GM18868 (cell line): Measurements from ENCODE around the gene MACROD2.
"Not testable (repeated sequence)": the region's sequence is repeated elsewhere in the genome, so short reads cannot be mapped to it uniquely, and the experiment has no call there.

Source experiments
- ATAC-seq: cut with Tn5 transposase; IDR thresholded peaks from one replicate; pipeline ENCODE4 v1.9.1; 2021; ENCODE audit warnings: mild to moderate bottlenecking, moderate library complexity; ENCODE audit not compliant: unreplicated experiment

MACROD2 gene

GRCh38 chr20:15345287-15345686 is 1350.0 kb downstream of the MACROD2 start:
- no peak for ATAC-seq

- ATAC-seq: no peak
Observed at GRCh38 chr20:15346657-15347280, 1351.5 kb downstream of the MACROD2 start.

- ATAC-seq: no peak
Observed at GRCh38 chr20:15359056-15359455, 1363.7 kb downstream of the MACROD2 start.

DNA sequence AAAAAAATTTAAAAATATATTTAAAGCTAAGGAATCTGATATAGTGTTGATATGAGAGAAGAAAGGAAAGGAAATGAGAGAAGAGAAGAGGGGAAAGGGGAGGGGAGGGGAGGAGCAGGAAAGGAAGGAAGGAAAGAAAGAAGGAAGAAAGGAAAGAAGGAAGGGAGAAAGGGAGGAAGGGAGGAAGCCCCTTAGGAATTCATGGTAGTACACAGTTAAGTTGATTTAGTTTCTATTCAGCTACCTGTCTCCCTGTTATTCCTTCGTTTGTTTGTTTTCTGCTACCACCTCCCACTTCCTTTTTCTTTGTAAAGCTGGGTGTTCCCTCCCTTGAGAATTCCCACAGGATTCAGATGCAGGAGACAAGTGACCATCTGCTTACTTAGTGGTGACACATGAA is 1367.5 kb downstream of the MACROD2 start:
- ATAC-seq: no peak

DNA sequence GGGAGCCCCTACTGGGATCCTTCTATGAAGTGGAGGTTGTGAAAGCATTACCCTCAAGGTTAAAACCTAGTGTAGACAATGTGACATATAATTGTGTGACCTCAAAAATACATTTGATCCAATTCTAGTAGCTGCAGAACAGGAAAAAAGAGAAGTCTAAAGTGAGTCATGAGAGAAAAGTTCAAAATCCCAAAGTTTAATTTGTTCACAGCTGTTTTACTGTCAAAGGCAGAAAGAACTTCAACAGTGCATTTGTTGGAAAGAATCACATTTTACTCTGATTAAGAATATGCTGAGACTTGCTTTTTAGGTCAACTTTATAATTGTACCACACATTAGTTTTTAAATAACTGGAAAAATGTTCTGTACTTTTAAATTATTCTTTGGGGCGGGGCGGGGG is 1369.5 kb downstream of the MACROD2 start:
- ATAC-seq: no peak

- no peak for ATAC-seq
Observed at GRCh38 chr20:15370370-15370769, 1375.1 kb downstream of the MACROD2 start.

DNA sequence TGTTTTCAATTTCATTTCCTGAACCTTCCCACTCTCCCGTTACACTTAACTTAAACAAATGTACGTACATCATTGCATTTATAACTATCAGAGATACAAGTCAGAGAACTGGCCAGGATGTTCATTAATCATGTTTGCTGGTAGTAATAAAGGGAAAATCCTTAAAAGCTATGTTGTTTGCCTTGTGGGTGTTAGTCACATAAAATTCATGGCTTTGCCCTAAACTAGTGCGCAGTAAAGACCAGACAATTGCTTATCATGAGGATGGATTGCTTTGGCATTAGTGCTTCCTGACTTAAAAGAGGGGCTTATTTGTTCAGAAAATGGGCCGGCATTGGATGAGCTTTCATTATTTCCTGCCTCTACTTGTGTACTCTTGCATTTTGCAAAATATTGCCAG is 1379.4 kb downstream of the MACROD2 start:
- ATAC-seq: no peak

DNA sequence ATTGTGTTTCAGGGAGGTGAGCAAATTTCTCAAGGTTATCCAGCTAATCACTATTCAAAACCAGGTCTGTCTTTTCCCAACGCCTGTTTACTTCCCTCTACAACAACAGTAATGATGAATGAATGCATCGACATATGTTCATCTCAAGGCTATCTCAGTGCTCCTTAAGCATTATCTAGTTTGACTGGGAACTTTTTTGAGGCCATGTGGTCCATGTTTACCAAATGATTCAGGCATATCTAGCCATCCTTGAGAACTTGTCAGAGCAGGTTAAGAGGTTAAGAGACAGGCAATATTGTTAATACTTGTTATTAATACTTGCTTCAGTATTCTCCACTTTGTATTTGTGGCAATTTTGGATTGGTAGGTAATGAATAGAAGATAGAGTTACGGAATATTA is 1380.5 kb downstream of the MACROD2 start:
- ATAC-seq: no peak

DNA sequence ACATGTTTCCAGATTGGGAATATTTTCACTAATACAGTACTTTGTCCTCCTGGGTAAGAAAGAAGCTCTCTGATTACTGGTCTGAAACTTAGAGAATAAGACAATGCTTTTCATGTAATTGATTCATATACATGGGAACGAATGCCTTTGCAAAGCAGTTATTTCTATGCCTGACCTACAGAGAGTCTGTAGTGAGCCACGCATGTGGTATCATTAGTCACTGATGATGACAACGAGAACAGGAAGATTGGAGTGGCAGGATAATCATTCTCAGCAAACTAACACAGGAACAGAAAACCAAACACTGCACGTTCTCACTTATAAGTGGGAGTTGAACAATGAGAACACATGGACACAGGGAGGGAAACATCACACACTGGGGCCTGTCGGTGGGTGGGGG is 1382.3 kb downstream of the MACROD2 start:
- not testable (repeated sequence) for ATAC-seq

GRCh38 chr20:15378151-15378550 is 1382.8 kb downstream of the MACROD2 start:
- ATAC-seq: no peak

- ATAC-seq: no peak
Observed at GRCh38 chr20:15379681-15380296, 1384.5 kb downstream of the MACROD2 start.

GRCh38 chr20:15380770-15381169 is 1385.5 kb downstream of the MACROD2 start:
- peak; percentile 66 for ATAC-seq

DNA sequence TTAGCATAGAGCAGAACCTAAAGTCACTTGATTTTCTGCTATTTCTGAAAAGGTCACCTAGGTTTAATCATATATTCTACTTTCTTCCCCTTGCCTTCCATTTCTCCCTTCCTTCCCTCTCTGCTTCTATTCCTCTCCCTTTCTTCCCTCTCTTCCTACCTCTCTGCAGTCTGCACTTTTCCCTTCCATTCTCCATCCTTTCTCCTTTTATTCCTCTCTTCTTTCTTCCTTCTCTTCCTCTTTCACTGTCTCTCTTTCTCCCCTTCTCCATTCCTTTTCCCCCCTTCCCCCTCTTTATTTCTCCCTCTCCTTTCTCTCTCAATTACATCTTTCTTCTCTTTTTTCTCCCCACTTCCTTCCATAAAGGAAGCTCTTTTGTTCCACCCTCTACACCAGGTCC is 1391.9 kb downstream of the MACROD2 start:
- no peak for ATAC-seq

DNA sequence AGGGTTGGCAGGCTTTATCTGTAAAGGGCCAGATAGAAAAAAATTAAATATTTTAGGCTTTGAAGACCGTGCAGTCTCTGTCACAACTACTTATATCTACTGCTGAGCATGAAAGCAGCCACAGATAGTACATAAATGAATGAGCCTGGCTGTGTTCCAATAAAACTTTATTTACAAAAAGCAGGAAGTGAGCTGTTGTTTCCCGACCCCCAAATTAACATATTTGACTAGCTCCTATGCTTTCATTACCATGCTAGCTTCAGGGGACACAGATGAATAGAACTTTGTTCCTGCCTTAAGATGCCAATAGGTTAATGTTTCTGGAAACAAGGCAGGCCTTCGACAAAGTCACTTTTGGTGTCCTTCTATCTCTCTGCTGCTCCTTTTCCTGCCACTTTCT is 1400.1 kb downstream of the MACROD2 start:
- ATAC-seq: no peak

DNA sequence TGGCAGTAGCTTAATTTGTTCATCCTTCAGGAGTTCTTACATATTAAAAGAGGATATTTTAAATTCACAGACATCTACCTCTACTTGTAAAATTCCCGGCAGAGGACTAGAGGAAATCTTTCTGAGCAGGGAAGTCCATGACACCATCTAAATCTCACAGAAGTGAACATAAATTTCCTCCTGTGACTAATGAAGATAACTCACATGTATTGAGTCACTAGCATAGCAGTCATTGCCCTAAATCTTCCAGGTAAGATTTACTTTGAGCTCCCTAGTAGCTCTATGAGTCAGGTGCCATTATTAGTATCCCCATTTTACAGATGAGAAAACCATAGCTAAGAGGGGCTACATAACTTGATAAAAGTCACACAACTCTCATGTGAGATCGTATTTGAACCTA is 1400.7 kb downstream of the MACROD2 start:
- ATAC-seq: no peak

DNA sequence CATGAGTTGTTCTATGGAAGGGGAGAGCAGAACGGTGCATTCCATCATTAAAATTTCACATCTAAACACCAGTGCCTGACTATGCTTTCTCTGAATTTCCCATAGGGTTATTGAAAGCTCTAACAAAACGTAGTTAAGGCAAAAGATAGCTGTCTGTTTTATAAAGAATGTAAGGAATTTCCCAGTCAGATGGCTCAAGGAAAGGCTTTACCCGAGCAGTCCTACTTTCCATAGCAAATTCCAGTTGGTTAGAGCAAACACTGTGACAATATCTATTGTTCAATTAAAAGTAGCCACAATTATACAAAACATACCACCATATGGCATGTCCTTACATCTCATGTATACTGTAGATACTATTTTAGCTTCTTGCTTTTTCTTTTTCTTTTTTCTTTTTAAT is 1401.6 kb downstream of the MACROD2 start:
- ATAC-seq: no peak

- no peak for ATAC-seq
Observed at GRCh38 chr20:15399781-15400180, 1404.5 kb downstream of the MACROD2 start.

GRCh38 chr20:15406072-15406471 is 1410.8 kb downstream of the MACROD2 start:
- ATAC-seq: no peak

DNA sequence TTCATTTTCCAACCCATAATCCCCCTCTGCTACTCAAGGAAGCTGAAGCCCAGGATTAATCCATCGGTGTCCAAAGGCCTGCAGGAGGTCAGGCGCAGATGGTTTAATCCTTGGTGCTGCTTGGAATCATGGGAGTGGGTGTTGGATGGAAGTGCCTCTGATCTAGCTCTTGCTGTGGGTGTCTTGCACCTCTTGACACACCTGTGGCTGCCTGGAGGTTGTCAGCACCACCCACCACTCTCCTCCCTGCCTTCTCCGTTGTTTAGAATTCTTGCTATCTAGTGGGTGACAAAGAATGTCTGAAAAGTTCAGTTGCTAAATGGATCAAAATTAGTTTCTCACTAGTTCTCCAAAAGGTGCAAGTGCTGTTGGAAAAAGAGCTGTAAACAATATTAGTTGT is 1416.5 kb downstream of the MACROD2 start:
- ATAC-seq: no peak

GRCh38 chr20:15415908-15416307 is 1420.6 kb downstream of the MACROD2 start:
- ATAC-seq: no peak

GRCh38 chr20:15419856-15420255 is 1424.5 kb downstream of the MACROD2 start:
- ATAC-seq: no peak

DNA sequence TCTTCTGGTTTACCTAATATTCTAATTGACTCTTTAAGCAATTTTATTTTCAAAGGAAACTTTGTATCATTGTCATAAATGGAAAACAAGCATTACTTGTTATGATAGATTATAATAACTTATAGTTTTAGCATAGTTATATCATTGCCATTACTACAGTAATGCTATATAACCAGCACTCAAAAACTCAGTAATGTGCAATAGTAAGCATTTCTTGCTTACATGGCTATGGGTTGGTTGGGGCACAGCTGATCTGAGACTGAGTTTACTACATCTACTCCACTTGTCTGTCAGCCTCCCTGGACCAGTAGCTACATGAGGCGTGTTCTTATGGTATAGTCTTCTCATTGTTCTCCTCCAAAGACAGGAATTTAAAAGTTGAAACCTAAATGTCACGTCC is 1427.7 kb downstream of the MACROD2 start:
- no peak for ATAC-seq

GRCh38 chr20:15439551-15439950 is 1444.2 kb downstream of the MACROD2 start:
- no peak for ATAC-seq
